Measurements from ENCODE around the gene ZBTB7C. TPM values are rescaled to one million over a fixed set of nuclear protein-coding genes. Genes with fewer than 3 reads are reported as not detected.

ZBTB7C gene
- total RNA-seq, 4 donors from 2014 or later, result 5.0 to 14.1 (median 13.3) TPM

DNA sequence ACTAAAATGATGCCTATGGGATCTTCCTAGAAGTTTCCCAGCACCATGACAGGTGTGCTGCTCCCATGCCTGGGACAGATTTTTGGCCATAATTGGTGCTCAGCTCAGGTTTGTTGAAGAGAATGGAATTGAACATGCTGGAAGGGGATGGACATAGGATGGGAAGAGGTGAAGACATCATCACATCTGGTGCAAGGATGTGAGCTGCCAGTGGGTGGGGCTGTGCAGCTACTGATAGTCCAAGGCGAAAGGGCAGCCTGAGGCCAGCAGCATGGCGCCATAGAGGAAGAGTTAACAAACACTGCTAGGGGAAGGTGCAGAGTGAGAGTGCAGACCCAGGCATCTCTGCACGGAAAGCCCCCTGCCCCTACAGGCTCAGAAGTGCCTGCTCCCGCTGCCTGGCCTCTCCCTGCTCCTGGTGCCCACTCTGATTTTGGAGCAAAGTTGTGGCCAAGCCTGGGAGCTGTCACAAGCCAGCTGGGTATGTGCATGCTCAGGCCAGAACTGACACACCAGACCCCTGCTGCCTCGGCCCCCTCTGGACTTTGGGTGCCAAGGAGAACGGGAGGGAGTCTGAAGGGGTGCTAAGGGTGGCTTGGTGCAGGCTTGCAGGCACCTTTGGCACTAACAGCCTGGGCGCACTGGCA lies 178.6 kb downstream of the ZBTB7C start:
- peak; percentile 60 for ATAC-seq (ENCODE audit: low FRiP score)
- TF ChIP-seq, protein P1, sequence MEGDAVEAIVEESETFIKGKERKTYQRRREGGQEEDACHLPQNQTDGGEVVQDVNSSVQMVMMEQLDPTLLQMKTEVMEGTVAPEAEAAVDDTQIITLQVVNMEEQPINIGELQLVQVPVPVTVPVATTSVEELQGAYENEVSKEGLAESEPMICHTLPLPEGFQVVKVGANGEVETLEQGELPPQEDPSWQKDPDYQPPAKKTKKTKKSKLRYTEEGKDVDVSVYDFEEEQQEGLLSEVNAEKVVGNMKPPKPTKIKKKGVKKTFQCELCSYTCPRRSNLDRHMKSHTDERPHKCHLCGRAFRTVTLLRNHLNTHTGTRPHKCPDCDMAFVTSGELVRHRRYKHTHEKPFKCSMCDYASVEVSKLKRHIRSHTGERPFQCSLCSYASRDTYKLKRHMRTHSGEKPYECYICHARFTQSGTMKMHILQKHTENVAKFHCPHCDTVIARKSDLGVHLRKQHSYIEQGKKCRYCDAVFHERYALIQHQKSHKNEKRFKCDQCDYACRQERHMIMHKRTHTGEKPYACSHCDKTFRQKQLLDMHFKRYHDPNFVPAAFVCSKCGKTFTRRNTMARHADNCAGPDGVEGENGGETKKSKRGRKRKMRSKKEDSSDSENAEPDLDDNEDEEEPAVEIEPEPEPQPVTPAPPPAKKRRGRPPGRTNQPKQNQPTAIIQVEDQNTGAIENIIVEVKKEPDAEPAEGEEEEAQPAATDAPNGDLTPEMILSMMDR (IDR thresholded peaks at IDR 0.05), result no peak
- no peak for DNase-seq (ENCODE audit: low spot score)

DNA sequence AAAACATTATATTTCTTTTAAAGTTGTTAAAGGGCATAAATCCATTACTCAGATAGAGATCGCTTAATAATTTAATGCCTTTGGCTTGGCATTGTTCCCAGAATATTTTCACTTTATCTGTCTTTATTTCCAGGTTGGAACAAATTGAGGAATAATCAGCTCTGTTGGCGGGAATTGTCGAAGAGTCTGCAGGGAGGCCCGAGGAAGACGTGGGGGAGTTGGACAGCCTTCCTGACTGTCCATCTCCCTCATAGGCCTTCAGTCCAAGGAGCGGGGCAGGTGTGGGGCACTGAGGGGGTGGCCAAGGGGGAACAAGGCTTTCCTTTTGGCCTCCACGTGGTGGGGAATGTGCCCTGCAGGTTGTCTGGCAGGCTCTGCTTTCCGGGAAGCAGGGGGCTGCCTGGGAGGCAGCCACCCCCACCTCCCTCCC lies 179.6 kb downstream of the ZBTB7C start:
- no peak for DNase-seq (ENCODE audit: low spot score)
- peak; percentile 65 for ATAC-seq (ENCODE audit: low FRiP score)
- TF ChIP-seq, protein P1 (IDR thresholded peaks at IDR 0.05), result no peak

DNA sequence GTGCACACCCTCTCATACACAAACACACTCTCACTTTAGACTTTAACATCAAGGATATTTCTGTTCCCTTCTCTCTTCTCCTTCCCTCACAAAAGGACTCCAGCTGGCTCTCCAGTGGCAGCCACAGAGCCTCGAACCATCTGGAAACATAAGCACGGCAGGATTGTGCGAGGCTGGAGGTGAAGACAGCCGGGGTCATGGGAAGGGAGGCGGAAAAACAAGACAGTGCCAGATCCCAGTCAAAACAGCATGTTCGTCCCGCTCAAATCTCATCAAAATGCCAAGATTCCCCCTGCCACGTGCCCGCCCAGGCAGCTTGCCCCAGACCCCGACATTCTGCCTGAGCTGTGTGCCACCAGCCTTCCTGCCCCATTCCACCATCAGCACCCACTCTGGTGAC lies 180.3 kb downstream of the ZBTB7C start:
- DNase-seq (ENCODE audit: low spot score) (no peak), ATAC-seq (ENCODE audit: low FRiP score) (peak; percentile 2)
- TF ChIP-seq, protein P1 (IDR thresholded peaks at IDR 0.05), result no peak

DNA sequence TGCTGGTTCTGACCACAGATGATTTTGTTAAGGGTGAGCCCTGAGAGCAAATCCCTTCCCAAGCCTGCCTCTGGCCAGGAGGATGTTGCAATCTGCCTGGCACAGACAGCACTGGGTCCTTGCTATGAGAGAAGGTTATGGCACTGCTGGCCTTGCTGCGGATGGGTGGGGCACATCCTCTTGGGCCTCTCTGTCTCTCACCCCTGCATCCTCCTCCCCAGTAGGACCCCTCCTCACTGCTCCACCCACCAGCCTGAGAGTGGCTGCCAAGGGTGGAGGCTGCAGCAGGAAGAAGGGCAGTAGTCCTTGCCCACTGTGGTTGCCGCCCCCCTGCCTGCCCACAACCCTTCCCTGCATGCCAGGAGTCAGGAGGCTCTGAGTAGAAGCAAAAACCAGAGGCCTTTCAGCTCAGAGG lies 180.9 kb downstream of the ZBTB7C start:
- no peak for DNase-seq (ENCODE audit: low spot score)
- TF ChIP-seq, protein P1 (IDR thresholded peaks at IDR 0.05), result no peak
- ATAC-seq (ENCODE audit: low FRiP score), result peak; percentile 64

DNA sequence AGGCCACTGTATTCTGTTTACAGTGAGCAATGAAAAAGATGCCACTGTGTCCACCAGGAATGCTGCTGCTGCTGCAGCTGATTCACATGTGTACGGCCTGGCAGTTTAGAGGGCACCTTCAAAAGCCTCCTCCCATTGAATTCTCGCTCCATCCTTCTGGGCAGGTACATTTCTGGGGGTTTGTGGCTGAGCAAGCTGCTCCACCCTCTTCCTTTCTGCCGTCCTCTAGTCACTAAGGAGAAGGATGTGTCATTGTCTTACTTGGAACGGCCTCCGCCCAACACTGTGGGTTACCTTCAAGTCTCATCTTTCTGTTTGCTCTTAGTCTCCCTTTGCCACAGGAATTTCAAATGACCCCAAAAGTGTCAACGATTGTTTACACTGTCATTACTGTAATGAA lies 182.0 kb downstream of the ZBTB7C start:
- no peak for DNase-seq (ENCODE audit: low spot score)
- TF ChIP-seq, protein P1 (IDR thresholded peaks at IDR 0.05), result no peak
- ATAC-seq (ENCODE audit: low FRiP score), result no peak

DNA sequence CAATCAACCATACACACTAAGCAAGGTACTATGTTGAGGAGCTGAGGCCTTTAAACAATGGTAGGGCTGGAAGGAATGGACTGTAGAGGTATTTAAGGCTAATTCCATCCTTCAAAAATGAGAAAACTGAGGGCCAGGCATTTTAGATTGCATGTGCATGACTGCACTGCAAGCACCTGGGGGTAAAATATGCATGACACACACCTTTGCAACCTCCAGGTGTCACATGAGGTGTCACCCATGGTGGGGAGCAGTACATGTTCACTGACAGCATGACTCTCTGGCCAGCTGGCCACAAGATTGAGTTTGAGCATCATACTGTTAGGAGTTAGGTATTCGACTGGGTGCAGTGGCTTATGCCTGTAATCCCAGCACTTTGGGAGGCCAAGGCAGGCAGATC lies 182.8 kb downstream of the ZBTB7C start:
- ATAC-seq (ENCODE audit: low FRiP score), result no peak
- no peak for DNase-seq (ENCODE audit: low spot score)
- TF ChIP-seq, protein P1 (IDR thresholded peaks at IDR 0.05), result no peak

DNA sequence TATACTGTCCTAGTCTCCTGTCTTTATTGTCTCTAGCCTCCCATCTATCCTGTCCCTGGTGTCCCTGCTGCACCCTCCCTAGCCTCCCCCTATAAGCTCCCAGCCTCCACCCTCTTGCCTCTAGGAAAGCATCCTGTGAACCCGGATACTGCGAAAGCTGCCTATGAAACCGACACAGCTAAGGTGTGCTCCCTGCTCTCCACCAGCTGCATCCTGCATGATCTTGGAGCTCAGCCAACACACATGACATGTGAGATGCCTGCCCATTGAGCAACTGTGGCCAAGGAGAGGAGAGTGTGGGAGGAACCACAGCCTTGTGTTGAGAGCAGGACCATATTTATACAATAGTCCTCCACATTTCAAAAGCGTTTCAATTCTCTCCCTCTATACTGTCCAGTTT lies 187.1 kb downstream of the ZBTB7C start:
- ATAC-seq (ENCODE audit: low FRiP score) (peak; percentile 87), DNase-seq (ENCODE audit: low spot score) (peak; percentile 37)
- TF ChIP-seq, protein P1 (IDR thresholded peaks at IDR 0.05), result no peak
